ENCODE data around the gene ZNF592.

- TF ChIP-seq CTCF (IDR thresholded peaks at IDR 0.05) (no peak), ZFX (IDR thresholded peaks at IDR 0.05; ENCODE audit: borderline replicate concordance) (no peak)
Observed at GRCh38 chr15:84714821-84715220, 33.6 kb upstream of the ZNF592 start.
